ENCODE measurements around the gene C17orf67.
"Not testable (repeated sequence)": the region's sequence is repeated elsewhere in the genome, so short reads cannot be mapped to it uniquely, and the experiment has no call there.

The C17orf67 gene

GRCh38 chr17:56773124-56773523, 60.6 kb downstream of the C17orf67 start:
- DNase-seq (ENCODE audit: low read depth in 2 of 2), result no peak

GRCh38 chr17:56772442-56772841, 61.3 kb downstream of the C17orf67 start:
- DNase-seq (ENCODE audit: low read depth in 2 of 2), result no peak

- DNase-seq (ENCODE audit: low read depth in 2 of 2), result no peak
Measured at GRCh38 chr17:56771975-56772374, 61.7 kb downstream of the C17orf67 start.

- DNase-seq (ENCODE audit: low read depth in 2 of 2), result no peak
Measured at GRCh38 chr17:56771563-56771962, 62.2 kb downstream of the C17orf67 start.

- DNase-seq (ENCODE audit: low read depth in 2 of 2), result no peak
Measured at GRCh38 chr17:56770427-56770826, 63.3 kb downstream of the C17orf67 start.

GRCh38 chr17:56765449-56765848, 68.3 kb downstream of the C17orf67 start:
- DNase-seq (ENCODE audit: low read depth in 2 of 2), result no peak

- no peak for DNase-seq (ENCODE audit: low read depth in 2 of 2)
Measured at GRCh38 chr17:56762988-56763387, 70.7 kb downstream of the C17orf67 start.

- DNase-seq (ENCODE audit: low read depth in 2 of 2), result no peak
Measured at GRCh38 chr17:56762144-56762543, 71.6 kb downstream of the C17orf67 start.

GRCh38 chr17:56761387-56761786, 72.3 kb downstream of the C17orf67 start:
- no peak for DNase-seq (ENCODE audit: low read depth in 2 of 2)

- DNase-seq (ENCODE audit: low read depth in 2 of 2), result not testable (repeated sequence)
Measured at GRCh38 chr17:56757611-56758010, 76.1 kb downstream of the C17orf67 start.

- DNase-seq (ENCODE audit: low read depth in 2 of 2), result no peak
Measured at GRCh38 chr17:56756536-56756935, 77.2 kb downstream of the C17orf67 start.

- DNase-seq (ENCODE audit: low read depth in 2 of 2), result no peak
Measured at GRCh38 chr17:56755310-56755709, 78.4 kb downstream of the C17orf67 start.

GRCh38 chr17:56754523-56755208, 79.1 kb downstream of the C17orf67 start:
- DNase-seq (ENCODE audit: low read depth in 2 of 2), result no peak

GRCh38 chr17:56752263-56752836, 81.4 kb downstream of the C17orf67 start:
- DNase-seq (ENCODE audit: low read depth in 2 of 2), result no peak

- DNase-seq (ENCODE audit: low read depth in 2 of 2), result no peak
Measured at GRCh38 chr17:56751145-56751738, 82.5 kb downstream of the C17orf67 start.

- no peak for DNase-seq (ENCODE audit: low read depth in 2 of 2)
Measured at GRCh38 chr17:56744721-56745120, 89.0 kb downstream of the C17orf67 start.

- DNase-seq (ENCODE audit: low read depth in 2 of 2), result no peak
Measured at GRCh38 chr17:56742601-56743000, 91.1 kb downstream of the C17orf67 start.

All from activated CD8-positive, alpha-beta memory T cell treated with anti-CD3 and anti-CD28 coated beads for 4 hours (primary cell).